Measurements from ENCODE around the gene MAPKAPK3. TPM values are rescaled to one million over a fixed set of nuclear protein-coding genes. Genes with fewer than 3 reads are reported as not detected.

MAPKAPK3 gene
- total and polyA plus RNA-seq, 2 of the 4 experiments (the other 2 are of a cell fraction): 38.3 to 57.2 TPM

- Histone ChIP-seq H2BK5ac (ENCODE audit: low read depth, low read length, poor library complexity, severe bottlenecking) (no peak overlapping the region), H3K4me2 (ENCODE audit: low read depth, low read length) (peak overlapping the region; percentile 86), H3K9me1 (ENCODE audit: insufficient read depth, low read length) (peaks cover 2% of the 10 kb centered on the region; the same call in 1 of the 2 replicates), H2BK15ac (ENCODE audit: low read depth, low read length) (0 out of 3 replicates have a peak overlapping the region, but pooled peaks have one; percentile 83), H3K9me3 (ENCODE audit: control insufficient read depth, insufficient read depth, low read length) (no peaks in the 10 kb centered on the region), H4K20me1 (ENCODE audit: insufficient read depth, low read length) (no peaks in the 10 kb centered on the region; the same call in 1 of the 2 replicates), H3K18ac (ENCODE audit: low read depth, low read length) (no peak overlapping the region; the same call in 1 of the 2 replicates), H3K9ac (ENCODE audit: low read depth, low read length) (peak overlapping the region; percentile 51), H3K14ac (replicated peaks; ENCODE audit: low read depth, low read length) (peak overlapping the region; percentile 27; the same call in 1 of the 2 replicates), H3K56ac (ENCODE audit: extremely low read depth, insufficient read depth, low read length) (no peak overlapping the region), H4K8ac (ENCODE audit: low read depth in 2 of 2, low read length in 2 of 2) (peak overlapping the region; percentile 73 to 77; a peak in 3 of 4 replicates), H3K27ac (ENCODE audit: insufficient read depth, low read length) (no peak overlapping the region), H2AFZ (replicated peaks; ENCODE audit: low read length, poor library complexity) (peak overlapping the region; percentile 96), H3K4ac (ENCODE audit: low read depth, low read length) (peak overlapping the region; percentile 79), H3K36me3 (ENCODE audit: control insufficient read depth, insufficient read depth, low read length) (no peaks in the 10 kb centered on the region), H2BK20ac (ENCODE audit: low read depth, low read length) (no peak overlapping the region), H3K4me3 (ENCODE audit: insufficient read depth, low read depth, low read length) (peak overlapping the region; percentile 80), H2BK120ac (ENCODE audit: low read depth, low read length) (no peak overlapping the region), H4K91ac (ENCODE audit: insufficient read depth, low read depth, low read length) (no peak overlapping the region), H4K5ac (ENCODE audit: low read depth, low read length) (peak overlapping the region; percentile 2), H2AK5ac (ENCODE audit: low read depth, low read length) (peak overlapping the region; percentile 79), H3K79me1 (ENCODE audit: low read depth in 1 of 2, low read length in 2 of 2) (peaks cover 6 to 11% of the 10 kb centered on the region in 2 experiments; a peak in 2 of 4 replicates), H3K27me3 (ENCODE audit: control insufficient read depth, insufficient read depth, low read length) (no peaks in the 10 kb centered on the region), H3K23ac (ENCODE audit: low read depth, low read length) (peak overlapping the region; percentile 78; the same call in 1 of the 2 replicates), H3K4me1 (ENCODE audit: control insufficient read depth, insufficient read depth, low read length) (peaks cover 6% of the 10 kb centered on the region), H2AK9ac (replicated peaks; ENCODE audit: low read depth, low read length, poor library complexity) (peak overlapping the region; percentile 96)
- intact Hi-C loops (cut with micrococcal nuclease) (loop anchor here (2.0 to 10.0 kb wide), 4 partner anchors 353 to 1047 kb away; partner anchors contain the start of genes DCAF1 and MANF), dilution Hi-C loops (cut with HindIII; ENCODE audit: low sequenced_read_pairs, unreplicated experiment) (no loop called here), in situ Hi-C loops (cut with MboI; ENCODE audit: low sequenced_read_pairs) (loop anchor here (5.0 to 25.0 kb wide), 2 partner anchors 754 to 1069 kb away; no protein-coding TSS in a partner anchor)
- ChIA-PET POLR2A (ENCODE audit: unreplicated experiment) (interaction anchor here (0.5 kb wide), 1 partner anchor 1936 kb away, joined by 8 read pairs; no protein-coding TSS in a partner anchor), CTCF (interaction anchor here (0.5 kb wide), 1 partner anchor 754 kb away, joined by 3 read pairs; no protein-coding TSS in a partner anchor)
- no TSS peak for BruUV-seq (replicated peaks)
- ATAC-seq (ENCODE audit: low read depth) (no peak), DNase-seq (no peak)
- WGBS, 2 experiments (ENCODE audit: extremely low coverage in 2 of 2, insufficient read length in 1 of 2): 14% methylated on average over 1 of the region's 6 CpGs; no CpG with 5 or more reads in 1 of the 2 experiments
- no peak for TF ChIP-seq MAZ (IDR thresholded peaks at IDR 0.05; ENCODE audit: borderline replicate concordance, low read depth, low read length)
- TF ChIP-seq CEBPB (IDR thresholded peaks at IDR 0.05; ENCODE audit: low read depth, low read length): no peak
- no peak for TF ChIP-seq USF2 (IDR thresholded peaks at IDR 0.05; ENCODE audit: low read depth, low read length)
- no peak for TF ChIP-seq RCOR1 (IDR thresholded peaks at IDR 0.05; ENCODE audit: insufficient replicate concordance, low read length)
- TF ChIP-seq RAD21 (IDR thresholded peaks at IDR 0.05; ENCODE audit: low read length): no peak
- TF ChIP-seq CHD1 (IDR thresholded peaks at IDR 0.05; ENCODE audit: low read depth, low read length): no peak
- TF ChIP-seq SMC3 (IDR thresholded peaks at IDR 0.05; ENCODE audit: low read depth, low read length): no peak
- TF ChIP-seq NFE2L2 (IDR thresholded peaks at IDR 0.05; ENCODE audit: low read depth, low read length): no peak
- TF ChIP-seq MXI1 (IDR thresholded peaks at IDR 0.05; ENCODE audit: borderline replicate concordance, low read depth, low read length): no peak
- no peak for TF ChIP-seq POLR2A (IDR thresholded peaks at IDR 0.05; ENCODE audit: low read depth, low read length)
- no peak for TF ChIP-seq MAFK (IDR thresholded peaks at IDR 0.05; ENCODE audit: low read depth, low read length)
- TF ChIP-seq ELK1 (IDR thresholded peaks at IDR 0.05; ENCODE audit: borderline replicate concordance, low read depth, low read length): no peak
- TF ChIP-seq RFX5 (IDR thresholded peaks at IDR 0.05; ENCODE audit: low read depth, low read length): no peak
- no peak for TF ChIP-seq CTCF (conservative IDR thresholded peaks at IDR 0.05; ENCODE audit: low read depth, low read length)
These were observed 1.0 kb downstream of the MAPKAPK3 start for GRCh38 chr3:50617911-50618481.

Measured in IMR-90 (cell line).